ENCODE data around the gene BMP4.

Gene BMP4

DNA sequence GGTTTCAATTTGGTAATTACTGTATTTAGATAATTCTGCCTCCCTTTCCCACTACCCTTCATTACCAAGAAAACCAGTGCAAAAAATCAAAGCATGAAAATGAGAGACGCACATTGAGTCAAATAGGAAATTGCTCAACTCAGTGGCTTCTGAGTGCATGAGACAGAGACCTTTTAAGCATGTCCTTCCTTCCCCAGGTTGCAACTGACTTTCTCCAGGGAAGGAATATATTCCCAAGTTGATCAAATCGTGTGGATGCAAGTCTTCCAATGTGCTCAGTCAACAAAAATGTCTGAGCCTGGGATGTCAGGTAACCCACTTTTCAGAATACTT, 12.9 kb downstream of the BMP4 start:
- no peak for DNase-seq (ENCODE audit: low read depth)

DNA sequence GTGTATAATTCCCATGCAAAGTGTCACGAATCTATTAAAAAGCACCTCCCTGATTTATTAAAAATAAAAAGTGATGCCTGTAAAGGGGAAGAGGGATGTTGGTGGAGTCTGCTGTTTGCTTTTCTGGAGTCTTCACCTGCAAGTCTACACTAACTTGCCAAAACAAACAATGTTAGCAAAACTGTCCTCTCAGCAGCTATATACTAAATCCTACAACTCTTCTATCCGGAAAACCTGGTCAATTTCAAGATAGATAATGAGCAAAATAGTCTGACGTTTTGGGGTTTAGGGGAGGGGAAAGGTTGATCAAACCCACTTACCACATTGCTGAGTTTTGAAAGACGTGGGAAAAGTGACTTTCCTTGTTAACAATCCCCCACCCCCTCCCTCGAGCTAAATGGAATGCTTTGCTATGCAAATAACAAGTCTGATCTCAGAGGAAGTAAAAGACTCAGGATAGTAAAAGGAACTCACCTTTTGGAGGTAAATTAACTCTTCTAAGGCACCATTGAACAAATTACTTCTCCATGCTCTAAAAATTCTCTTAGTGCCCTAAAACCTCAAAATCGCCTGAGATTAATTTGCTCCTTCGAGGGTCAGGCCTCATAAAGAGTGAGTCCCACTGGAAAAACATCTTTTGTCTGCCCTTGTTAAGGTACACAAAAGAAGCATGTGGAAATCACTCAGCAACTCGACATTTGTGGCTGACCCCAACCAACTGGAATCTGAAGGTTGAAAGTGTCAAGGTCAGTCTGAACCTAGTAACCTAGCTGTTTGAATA, 13.5 kb downstream of the BMP4 start:
- DNase-seq (ENCODE audit: low read depth) = no peak

DNA sequence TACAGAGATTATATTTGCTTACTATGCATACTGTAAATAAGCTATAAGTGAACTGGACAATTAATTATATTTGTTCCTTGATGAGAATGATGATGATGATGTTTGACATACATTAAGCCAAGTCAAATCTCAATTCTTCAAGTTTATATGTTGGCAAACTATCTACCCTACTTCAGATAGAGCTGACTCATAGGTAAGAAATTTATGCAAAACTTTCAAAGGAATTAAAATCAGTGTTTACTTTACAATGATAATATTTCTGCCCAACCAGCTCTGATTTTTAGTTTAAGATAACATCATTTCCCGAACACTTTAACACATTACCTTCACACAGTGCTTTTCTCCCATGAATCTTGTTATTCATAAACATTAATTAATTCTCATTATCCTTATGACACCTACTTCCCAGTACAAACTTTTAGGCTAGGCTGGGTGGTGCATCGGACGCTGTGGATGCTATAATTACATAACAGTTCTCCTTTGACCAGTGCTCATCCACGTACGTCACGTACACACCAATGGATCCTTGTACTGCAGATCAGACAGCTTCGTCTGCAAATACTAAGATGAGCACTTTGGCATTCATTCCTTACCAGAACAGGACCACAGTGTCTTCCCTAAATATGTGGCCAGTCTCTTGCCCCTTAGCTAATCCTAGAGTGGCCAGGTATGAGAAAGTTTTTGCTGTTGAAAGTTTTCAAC, 18.3 kb downstream of the BMP4 start:
- DNase-seq (ENCODE audit: low read depth) = no peak

DNA sequence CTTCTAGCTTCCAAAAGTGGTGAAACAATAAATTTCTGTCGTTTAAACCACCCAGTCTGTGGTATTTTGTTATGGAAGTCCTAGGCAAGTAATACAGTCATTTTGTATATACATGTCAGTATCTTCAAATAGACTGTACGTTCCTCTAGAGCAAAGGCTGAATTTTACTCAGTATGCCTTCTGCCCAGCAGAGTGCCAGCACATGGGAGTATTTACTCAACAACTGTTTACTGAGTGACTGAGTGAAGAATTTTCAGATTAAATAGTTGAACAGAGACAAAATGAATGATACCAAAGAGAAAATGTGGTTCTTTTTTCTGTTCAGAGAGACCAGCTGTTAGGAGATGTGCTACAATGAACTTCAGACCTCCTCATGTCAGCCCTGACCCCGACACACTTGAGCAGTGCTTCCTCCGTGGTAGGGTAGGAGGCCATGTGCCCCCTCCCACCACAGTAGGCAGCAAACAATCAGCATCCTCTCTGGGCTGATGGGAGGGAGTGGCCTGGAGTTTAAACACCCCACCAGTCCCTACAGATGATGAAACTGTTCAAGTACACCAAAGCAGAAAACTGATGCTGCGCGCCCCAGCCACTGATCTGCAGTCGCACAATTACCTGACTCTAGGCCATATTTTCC, 21.7 kb downstream of the BMP4 start:
- DNase-seq (ENCODE audit: low read depth) = no peak

DNA sequence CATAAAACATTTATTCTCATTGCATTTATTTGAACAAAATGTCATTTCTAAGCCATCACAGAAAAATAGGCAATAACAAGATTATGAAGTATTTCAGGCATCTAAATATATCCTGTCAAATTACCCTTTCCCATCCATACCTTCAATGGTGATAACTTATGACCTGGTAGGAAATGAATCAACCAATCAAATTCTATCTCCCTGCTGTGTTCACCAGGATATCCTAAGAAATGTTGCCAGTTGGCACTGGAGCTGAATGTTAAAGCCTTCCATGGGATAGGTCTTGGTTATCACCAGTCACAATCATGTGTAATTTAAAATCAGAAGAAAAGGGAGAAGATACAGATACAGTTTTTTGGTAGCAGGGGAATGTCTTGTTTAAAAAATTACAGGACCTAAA, 23.7 kb downstream of the BMP4 start:
- no peak for DNase-seq (ENCODE audit: low read depth)

DNA sequence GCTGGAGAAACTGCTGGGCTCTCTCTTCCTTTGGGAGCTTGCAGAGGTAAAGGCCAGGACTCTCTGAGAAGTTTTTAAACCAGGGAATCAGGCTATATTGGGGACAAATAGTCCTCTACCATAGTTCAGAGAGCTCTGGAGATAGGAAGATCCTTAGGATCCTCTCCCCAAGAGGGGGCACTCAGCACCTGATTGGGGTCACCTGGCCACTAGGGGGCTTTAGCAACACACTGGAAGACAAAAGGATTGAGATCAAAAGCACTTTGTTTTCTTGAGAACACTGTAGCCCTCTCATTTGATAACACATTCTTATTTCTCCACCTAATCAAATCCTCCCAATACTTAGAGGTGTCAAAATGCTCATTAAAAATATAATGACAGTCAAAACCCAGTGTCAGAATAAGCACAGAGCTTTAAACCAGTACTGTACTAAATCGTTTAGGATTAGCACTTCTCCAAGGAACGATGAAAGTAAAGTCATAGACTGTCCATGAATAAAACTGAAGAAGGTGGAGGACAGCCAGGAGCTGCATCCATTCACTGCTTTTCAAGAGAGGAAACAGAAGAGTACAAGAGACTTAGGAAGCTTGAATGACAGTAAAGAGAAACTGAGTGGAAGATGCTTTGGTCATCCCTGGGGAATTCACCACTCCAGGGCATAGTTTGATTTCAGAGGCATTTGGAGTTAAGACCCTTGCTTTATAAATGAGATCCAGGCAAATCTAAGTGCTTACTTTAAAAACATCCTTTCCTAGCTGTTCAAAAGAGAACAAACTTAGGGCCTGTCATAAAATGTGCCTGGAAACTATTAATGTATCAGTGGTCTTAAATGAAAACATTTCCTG, 26.5 kb downstream of the BMP4 start:
- peak; percentile 8 for DNase-seq (ENCODE audit: low read depth)

DNA sequence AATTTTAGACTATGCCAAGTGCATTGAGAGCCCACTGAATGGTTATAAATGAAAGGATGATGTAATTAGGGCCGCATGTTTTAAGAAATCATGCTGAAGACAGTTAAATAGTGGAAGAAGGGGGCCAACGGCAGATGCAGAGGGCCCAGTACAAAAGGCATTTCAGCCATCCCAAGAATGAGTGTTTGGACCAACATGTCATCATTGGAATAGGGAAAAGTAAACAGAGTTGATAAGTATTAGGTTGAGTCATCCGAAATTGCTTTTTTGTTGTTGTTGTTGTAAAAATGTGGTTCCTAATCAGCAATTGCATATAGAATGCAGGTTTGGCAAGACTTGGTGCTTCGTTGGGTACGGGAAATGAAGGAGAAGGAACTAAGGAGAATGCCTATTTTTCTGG, 29.5 kb downstream of the BMP4 start:
- DNase-seq (ENCODE audit: low read depth) = no peak

DNA sequence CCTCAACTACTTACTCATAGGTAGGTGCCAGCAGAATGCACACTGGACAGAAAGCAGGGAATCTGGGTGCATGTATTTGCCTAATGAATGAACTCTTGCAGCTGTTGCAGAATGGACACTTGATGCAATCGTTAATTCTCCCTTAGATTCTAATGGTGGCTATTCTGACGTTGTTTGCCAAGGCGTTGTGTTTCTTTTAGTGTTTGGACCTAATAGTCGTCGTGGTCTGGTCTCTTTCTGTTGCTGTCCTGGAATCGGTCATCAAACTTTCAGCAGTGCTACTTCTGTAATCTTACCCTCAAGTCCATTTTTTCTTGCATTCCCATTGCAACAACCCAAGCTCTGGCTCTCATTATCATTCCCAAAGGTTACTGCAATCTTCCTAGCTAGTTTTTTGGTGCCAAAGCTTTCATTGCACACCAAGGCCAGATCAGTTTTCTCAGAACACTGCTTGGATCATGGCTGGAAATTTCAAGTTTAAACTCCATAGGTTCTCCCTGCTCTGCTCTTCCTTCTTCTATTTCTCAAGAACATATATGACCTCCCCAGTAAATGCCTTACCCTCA, 31.3 kb downstream of the BMP4 start:
- DNase-seq (ENCODE audit: low read depth) = no peak

DNA sequence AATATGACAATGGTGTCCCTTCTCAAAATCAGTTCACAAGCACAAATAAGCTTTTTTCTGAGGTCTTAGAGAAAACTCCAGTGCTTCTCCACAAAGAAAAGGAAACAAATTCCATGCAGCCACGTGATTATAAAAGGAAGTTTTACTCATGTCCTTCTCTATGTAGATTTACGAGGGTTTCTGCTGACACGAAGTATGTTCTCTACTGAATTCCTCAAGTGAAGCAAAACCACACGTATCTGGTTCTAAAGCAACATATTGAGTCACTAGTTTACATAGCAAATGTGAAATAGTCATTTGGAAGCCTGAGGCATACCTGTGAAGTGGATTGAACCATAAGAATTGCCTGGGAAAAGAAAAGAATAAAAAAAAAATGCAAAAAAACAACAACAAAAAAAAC, 31.9 kb downstream of the BMP4 start:
- no peak for DNase-seq (ENCODE audit: low read depth)

DNA sequence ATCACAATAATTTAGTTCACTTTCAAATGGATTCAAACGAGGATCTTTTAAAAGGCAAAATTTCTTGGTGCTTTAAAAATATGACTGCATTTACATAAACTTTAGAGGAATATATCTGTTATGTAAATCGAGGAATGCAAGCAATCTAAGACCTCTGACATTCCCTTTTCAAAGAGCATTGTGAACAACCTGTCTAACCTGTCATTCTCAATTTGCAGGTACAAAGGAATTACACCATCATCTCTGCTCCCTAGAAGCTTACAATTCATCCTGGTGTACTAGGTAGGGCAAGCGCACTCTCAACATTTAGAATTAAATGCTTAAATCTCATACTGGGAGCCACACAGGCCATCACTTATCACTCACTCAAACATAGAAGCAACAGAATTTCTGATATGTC, 35.6 kb downstream of the BMP4 start:
- DNase-seq (ENCODE audit: low read depth) = no peak

DNA sequence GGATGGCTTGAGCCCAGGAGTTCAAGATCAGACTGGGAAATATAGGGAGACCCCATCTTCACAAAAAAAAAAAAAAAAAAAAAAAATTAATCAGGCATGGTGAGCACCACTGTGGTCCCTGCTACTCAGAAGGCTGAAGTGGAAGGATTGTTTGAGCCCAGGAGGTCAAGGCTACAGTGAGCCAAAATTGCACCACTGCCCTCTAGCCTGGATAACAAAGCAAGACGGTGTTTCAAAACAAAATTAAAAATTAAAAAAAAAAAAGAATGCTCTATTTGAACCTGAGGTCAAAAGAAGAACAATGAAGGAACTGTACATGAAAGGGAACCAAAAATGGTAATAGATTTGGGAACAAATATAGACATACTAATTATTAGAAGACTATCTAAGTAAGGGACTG, 40.4 kb downstream of the BMP4 start:
- no peak for DNase-seq (ENCODE audit: low read depth)

DNA sequence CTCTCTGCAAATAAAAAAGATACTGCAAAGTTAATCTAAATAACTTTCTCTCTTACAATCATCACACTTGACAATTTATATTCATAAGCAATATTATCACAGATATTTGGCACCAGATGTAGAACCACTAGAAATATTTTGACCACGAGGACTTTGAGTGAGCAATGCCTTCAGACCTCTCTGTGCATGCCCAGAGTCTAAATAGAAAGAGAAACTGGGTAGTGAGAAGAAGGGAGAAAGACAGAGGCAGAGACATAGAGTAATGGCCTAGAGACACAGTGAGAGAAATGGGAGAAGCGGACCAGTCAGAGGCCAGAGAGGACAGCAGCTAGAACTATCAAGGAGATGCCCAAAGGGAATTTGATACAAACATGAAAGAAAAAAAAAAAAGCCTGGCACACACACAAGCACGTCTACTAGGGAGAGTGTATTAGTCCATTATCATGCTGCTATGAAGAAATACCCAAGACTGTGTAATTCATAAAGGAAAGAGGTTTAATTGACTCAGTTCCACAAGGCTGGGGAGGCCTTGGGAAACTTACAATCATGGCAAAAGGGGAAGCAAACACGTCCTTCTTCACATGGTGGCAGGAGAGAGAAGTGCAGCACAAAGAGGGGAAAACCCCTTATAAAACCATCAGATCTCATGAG, 41.1 kb downstream of the BMP4 start:
- no peak for DNase-seq (ENCODE audit: low read depth)

DNA sequence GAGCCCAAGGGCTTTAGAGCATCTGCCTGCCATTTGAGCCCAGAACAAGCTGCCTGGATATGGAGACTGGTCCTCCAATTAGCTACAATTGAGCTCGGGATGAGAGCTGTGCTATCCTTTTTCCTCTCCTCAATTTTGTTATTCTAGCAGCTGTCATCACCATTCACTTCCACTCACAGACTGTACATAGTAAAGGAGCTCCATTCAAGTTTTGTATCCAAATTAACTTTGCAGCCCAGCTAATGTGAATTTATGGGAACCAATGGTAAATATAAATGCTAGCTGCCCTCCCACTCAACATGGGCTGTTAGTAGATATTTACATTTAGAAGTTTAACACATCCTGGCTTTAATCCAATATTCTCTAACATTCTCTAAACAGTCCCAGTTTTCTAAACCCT, 44.6 kb downstream of the BMP4 start:
- no peak for DNase-seq (ENCODE audit: low read depth)

DNA sequence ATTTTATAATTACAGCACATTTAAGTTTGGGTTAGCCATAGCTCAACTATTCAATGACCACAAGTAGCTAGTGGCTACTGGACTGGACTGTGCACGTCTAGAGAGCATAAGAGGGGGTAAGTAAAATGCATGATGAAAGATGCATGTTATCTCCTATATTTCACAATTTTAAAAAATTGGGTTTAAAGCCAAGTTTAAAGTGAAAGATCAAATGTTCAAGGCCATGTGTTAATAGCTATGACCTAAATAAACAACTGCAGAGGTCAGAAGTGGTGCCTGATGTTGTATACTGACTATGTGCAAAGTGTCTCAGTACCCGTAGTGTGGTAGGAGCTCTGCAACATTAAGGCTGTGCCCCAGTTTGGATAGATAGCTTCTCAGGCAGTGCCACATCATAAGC, 48.2 kb downstream of the BMP4 start:
- no peak for DNase-seq (ENCODE audit: low read depth)

DNA sequence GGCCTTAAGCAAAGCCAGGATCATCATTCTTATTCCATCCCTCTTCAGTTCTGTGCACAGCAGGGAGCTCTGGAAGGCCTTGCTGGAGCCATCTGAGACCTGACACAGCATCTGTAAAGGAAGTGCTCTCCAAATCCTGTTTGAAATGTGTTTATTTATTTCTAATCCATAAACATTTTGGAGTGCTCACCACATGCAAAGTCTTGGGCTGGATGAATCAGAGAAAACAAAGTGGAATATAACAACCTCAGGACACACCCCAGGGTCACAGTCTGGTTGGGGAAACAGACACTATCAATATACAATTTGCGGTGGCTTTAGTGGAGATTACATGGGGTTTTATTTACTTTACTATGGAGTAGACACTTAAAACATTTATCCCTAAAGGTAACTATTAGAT, 54.3 kb downstream of the BMP4 start:
- no peak for DNase-seq (ENCODE audit: low read depth)

DNA sequence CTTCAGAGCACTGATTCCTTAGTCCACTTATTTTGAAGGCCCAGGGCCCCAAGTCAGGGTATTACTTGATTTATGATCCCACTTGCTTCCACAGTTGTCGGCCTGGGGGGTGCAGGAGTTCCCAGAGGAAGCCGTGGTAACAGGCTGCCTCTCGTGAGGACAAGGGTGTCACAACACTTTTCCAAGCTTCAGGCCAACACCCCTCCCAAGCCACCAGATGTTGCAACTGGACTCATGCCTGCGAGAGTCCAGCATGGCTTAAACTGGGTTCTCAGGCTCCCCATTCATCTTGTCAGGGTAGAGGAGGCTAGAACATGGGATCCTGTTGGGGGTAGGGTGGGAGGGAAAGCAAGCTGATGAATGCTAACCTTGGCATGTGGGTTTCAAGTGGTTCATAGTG, 56.1 kb downstream of the BMP4 start:
- no peak for DNase-seq (ENCODE audit: low read depth)
